ENCODE results near the gene PARP11. TPM values are rescaled to one million over a fixed set of nuclear protein-coding genes. Genes with fewer than 3 reads are reported as not detected.

Gene PARP11
- total RNA-seq, 1 experiment from 2014 or later: not detected

DNA sequence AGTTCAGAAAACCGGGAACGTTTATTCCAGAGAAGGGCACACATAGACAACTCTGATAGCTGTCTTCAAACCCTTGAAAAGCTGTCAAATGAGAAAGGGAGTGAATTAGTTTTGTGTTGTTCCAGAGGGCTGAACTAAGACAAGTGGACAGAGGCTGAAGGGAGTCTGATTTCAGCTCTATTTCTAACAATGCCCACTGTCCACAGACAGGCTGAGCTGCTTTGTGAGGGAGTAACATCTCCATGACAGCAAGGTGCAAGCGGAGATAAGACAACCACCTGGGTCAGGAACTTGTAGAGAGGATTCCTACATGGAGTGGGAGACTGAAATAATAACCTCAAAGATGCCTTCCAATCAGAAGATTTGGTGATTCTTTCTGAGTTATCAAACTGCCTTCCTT, 25.6 kb upstream of the PARP11 start:
- Histone ChIP-seq H3F3A (ENCODE audit: insufficient read depth, low read depth) (no peaks in the 10 kb centered on the region), H3K4me2 (no peak overlapping the region), H3K27ac (no peak overlapping the region), H3K9me3 (ENCODE audit: insufficient read depth, low read depth) (no peaks in the 10 kb centered on the region), H3K79me2 (ENCODE audit: low read depth) (no peaks in the 10 kb centered on the region), H3K9me2 (ENCODE audit: insufficient read depth) (no peaks in the 10 kb centered on the region; the same call in 1 of the 2 replicates), H4K20me1 (ENCODE audit: insufficient read depth) (0 out of 2 replicates have a peak, but pooled peaks cover 5% of the 10 kb centered on the region), H2AFZ (no peak overlapping the region), H3K4me1 (replicated peaks; ENCODE audit: insufficient read depth) (no peaks in the 10 kb centered on the region), H3K27me3 (ENCODE audit: insufficient read depth, low read depth) (peaks cover 48% of the 10 kb centered on the region), H3K36me3 (ENCODE audit: low read depth) (no peaks in the 10 kb centered on the region), H3K4me3 (no peak overlapping the region)
- ChIA-PET POLR2A (ENCODE audit: unreplicated experiment) (no interaction called here), CTCF (no interaction called here)
- intact Hi-C loops (cut with micrococcal nuclease; ENCODE audit: unreplicated experiment): no loop called here
- DNase-seq: no peak
- no TSS peak for BruUV-seq (replicated peaks)
- TF ChIP-seq, protein P1, sequence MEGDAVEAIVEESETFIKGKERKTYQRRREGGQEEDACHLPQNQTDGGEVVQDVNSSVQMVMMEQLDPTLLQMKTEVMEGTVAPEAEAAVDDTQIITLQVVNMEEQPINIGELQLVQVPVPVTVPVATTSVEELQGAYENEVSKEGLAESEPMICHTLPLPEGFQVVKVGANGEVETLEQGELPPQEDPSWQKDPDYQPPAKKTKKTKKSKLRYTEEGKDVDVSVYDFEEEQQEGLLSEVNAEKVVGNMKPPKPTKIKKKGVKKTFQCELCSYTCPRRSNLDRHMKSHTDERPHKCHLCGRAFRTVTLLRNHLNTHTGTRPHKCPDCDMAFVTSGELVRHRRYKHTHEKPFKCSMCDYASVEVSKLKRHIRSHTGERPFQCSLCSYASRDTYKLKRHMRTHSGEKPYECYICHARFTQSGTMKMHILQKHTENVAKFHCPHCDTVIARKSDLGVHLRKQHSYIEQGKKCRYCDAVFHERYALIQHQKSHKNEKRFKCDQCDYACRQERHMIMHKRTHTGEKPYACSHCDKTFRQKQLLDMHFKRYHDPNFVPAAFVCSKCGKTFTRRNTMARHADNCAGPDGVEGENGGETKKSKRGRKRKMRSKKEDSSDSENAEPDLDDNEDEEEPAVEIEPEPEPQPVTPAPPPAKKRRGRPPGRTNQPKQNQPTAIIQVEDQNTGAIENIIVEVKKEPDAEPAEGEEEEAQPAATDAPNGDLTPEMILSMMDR (conservative IDR thresholded peaks at IDR 0.05): no peak
- no peak for TF ChIP-seq EZH2 (IDR thresholded peaks at IDR 0.05; ENCODE audit: low read depth)

DNA sequence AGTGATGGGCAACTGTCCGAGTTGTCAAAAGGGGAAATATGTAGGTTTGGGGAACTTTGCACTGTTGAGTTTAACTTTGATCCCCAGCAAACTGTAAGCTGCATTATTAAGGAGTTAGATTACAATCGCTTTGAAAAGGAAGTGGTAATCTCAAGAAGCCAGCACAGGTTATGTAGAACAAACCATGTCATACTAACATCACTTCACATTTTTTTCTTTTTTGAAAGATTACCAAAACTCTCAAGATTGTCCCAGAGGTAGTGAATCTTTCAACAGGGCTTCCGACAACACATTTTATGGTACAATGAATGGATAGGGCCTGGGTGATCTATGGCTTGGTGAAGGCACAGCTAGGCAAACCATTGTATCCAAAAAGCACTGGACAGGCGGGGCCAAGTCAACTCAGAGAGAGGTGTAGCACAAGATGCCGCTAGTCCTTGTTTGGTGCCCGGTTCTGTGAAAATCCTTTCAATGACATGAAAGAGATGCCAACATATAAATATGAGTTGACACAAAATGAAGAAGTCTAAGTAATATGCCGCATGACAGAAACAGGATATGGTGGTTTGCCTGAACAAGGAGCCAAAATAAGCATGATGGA, 24.3 kb upstream of the PARP11 start:
- BruUV-seq (replicated peaks): no TSS peak
- peaks cover 55% of the 10 kb centered on the region for H3K27me3 ChIP-seq (ENCODE audit: insufficient read depth, low read depth)

GRCh38 chr12:3896801-3897351, 23.7 kb upstream of the PARP11 start:
- no peaks in the 10 kb centered on the region for H3K79me2 ChIP-seq (ENCODE audit: low read depth)
- H3F3A ChIP-seq (ENCODE audit: insufficient read depth, low read depth): no peaks in the 10 kb centered on the region
- H3K4me1 ChIP-seq (replicated peaks; ENCODE audit: insufficient read depth): no peaks in the 10 kb centered on the region
- TF ChIP-seq, protein P1 (conservative IDR thresholded peaks at IDR 0.05): no peak
- intact Hi-C loops (cut with micrococcal nuclease; ENCODE audit: unreplicated experiment): no loop called here
- H3K4me3 ChIP-seq: no peak overlapping the region
- H3K4me2 ChIP-seq: no peak overlapping the region
- H3K9me3 ChIP-seq (ENCODE audit: insufficient read depth, low read depth): no peaks in the 10 kb centered on the region
- no peak overlapping the region for H2AFZ ChIP-seq
- ChIA-PET POLR2A (ENCODE audit: unreplicated experiment) (no interaction called here), CTCF (no interaction called here)
- DNase-seq: no peak
- no TSS peak for BruUV-seq (replicated peaks)
- H3K9me2 ChIP-seq (ENCODE audit: insufficient read depth): no peaks in the 10 kb centered on the region; the same call in 1 of the 2 replicates
- H3K27ac ChIP-seq: no peak overlapping the region
- H3K27me3 ChIP-seq (ENCODE audit: insufficient read depth, low read depth): peaks cover 61% of the 10 kb centered on the region
- no peaks in the 10 kb centered on the region for H3K36me3 ChIP-seq (ENCODE audit: low read depth)
- no peaks in the 10 kb centered on the region for H4K20me1 ChIP-seq (ENCODE audit: insufficient read depth)

More for the DNA sequence above, 24.3 kb upstream of the PARP11 start:
- H3K79me2 ChIP-seq (ENCODE audit: low read depth): no peaks in the 10 kb centered on the region
- H4K20me1 ChIP-seq (ENCODE audit: insufficient read depth): no peaks in the 10 kb centered on the region
- no peaks in the 10 kb centered on the region for H3F3A ChIP-seq (ENCODE audit: insufficient read depth, low read depth)
- H3K36me3 ChIP-seq (ENCODE audit: low read depth): no peaks in the 10 kb centered on the region
- no peak for DNase-seq
- intact Hi-C loops (cut with micrococcal nuclease; ENCODE audit: unreplicated experiment): no loop called here
- no peak overlapping the region for H3K4me2 ChIP-seq
- ChIA-PET POLR2A (ENCODE audit: unreplicated experiment) (no interaction called here), CTCF (no interaction called here)
- H3K4me1 ChIP-seq (replicated peaks; ENCODE audit: insufficient read depth): no peaks in the 10 kb centered on the region
- H3K9me3 ChIP-seq (ENCODE audit: insufficient read depth, low read depth): no peaks in the 10 kb centered on the region
- H3K9me2 ChIP-seq (ENCODE audit: insufficient read depth): no peaks in the 10 kb centered on the region; the same call in 1 of the 2 replicates
- H3K4me3 ChIP-seq: no peak overlapping the region
- H3K27ac ChIP-seq: no peak overlapping the region
- no peak for TF ChIP-seq EZH2 (IDR thresholded peaks at IDR 0.05; ENCODE audit: low read depth)
- TF ChIP-seq, protein P1 (conservative IDR thresholded peaks at IDR 0.05): no peak
- H2AFZ ChIP-seq: no peak overlapping the region
